Ascending aorta (tissue), 2 donors: ENCODE data around the gene TMEM266. TPM values are rescaled to one million over a fixed set of nuclear protein-coding genes. Genes with fewer than 3 reads are reported as not detected.

ENCODE experiments used
- DNase-seq, 2 donors: peaks; one replicate each; pipeline ENCODE4 v3.0.0-alpha.2; 2019; ENCODE audit warnings: low spot score in 2 of 2
- H3K27ac ChIP-seq, 2 donors: fragments of 200-600 bp; sonication (generic); one replicate each; pipeline ENCODE4 v1.5.1; 2016 to 2017; ENCODE audit warnings: mild to moderate bottlenecking in 1 of 2
- H3K27me3 ChIP-seq: fragments of 200-600 bp; sonication (generic); one replicate; pipeline ENCODE4 v1.5.1; 2017
- H3K36me3 ChIP-seq, 2 donors: fragments of 200-600 bp; sonication (generic); one replicate each; pipeline ENCODE4 v1.5.1; 2016
- H3K4me1 ChIP-seq, 2 donors: fragments of 200-600 bp; sonication (generic); one replicate each; pipeline ENCODE4 v1.5.1; 2016 to 2017; ENCODE audit warnings: mild to moderate bottlenecking in 1 of 2
- H3K4me3 ChIP-seq, 2 donors: fragments of 200-600 bp; sonication (generic); one replicate each; pipeline ENCODE4 v1.5.1; 2016 to 2017; ENCODE audit warnings: mild to moderate bottlenecking in 1 of 2
- H3K9me3 ChIP-seq, 2 donors: fragments of 200-600 bp; sonication (generic); one replicate each; pipeline ENCODE4 v1.5.1; 2016
- intact Hi-C: fragments of 100-400 bp; cut with DNase I; formaldehyde crosslinking; loops from one replicate; pipeline ENCODE4 v1.15.1; 2023
- total RNA-seq: library from RNA; depleted of rRNA; stranded (reverse); fragments of >200 nt; gene quantifications from one replicate; pipeline ENCODE4 v1.1.0, GENCODE V29; 2016
- TF ChIP-seq, protein P1 (sequence below), 3 experiments: fragments of 200-600 bp in 2 of 3; fragments of 450-650 bp in 1 of 3; sonication (generic) in 2 of 3; IDR thresholded peaks; one replicate each; pipeline ENCODE4 v1.5.1; 2016 to 2019; ENCODE audit warnings: antibody characterized with exemption in 3 of 3, mild to moderate bottlenecking in 1 of 3, moderate library complexity in 1 of 3

The TMEM266 gene
- total RNA-seq, 1 donor from 2014 or later = not detected

DNA sequence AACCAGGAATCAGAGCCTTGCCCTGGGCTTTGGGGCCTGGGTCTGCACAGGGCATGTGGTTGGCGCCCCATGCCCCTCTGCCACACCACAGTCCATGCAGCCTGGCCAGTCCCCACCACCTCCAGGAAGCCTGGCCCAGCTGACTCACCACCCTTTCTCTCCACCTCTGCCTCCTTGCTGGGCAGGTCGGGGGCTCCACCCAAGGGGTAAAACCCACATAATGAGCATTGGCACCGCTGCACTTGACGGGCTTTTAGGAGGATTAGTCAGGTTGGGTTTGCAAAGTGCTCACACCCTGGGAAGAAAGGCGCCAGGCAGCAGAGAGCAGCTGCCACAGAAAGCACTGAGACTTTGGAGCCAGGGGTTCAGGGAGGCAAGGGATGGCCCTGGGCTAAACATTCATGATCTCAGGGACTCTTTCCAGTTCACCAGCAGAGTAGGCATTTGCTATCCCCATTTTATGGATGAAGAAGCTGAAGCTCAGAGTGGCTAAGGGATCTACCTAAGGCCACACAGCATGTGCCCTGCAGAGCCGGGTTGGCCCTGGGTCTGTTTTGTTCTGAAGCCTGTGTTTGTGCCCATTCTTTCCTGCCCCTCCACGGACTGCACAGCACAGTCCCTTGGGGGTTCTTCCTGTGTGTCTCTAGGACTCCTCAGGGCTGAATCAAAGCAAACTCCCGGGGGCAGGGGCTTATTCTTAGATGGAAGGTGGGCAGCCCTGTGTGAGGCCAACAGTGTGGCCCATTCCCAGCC, 138.1 kb downstream of the TMEM266 start:
- no peak overlapping the region for H3K4me3 ChIP-seq
- no peak for DNase-seq
- intact Hi-C loops = no loop called here
- no peaks in the 10 kb centered on the region for H3K9me3 ChIP-seq
- TF ChIP-seq, protein P1, sequence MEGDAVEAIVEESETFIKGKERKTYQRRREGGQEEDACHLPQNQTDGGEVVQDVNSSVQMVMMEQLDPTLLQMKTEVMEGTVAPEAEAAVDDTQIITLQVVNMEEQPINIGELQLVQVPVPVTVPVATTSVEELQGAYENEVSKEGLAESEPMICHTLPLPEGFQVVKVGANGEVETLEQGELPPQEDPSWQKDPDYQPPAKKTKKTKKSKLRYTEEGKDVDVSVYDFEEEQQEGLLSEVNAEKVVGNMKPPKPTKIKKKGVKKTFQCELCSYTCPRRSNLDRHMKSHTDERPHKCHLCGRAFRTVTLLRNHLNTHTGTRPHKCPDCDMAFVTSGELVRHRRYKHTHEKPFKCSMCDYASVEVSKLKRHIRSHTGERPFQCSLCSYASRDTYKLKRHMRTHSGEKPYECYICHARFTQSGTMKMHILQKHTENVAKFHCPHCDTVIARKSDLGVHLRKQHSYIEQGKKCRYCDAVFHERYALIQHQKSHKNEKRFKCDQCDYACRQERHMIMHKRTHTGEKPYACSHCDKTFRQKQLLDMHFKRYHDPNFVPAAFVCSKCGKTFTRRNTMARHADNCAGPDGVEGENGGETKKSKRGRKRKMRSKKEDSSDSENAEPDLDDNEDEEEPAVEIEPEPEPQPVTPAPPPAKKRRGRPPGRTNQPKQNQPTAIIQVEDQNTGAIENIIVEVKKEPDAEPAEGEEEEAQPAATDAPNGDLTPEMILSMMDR (IDR thresholded peaks at IDR 0.05) = no peak
- no peaks in the 10 kb centered on the region for H3K36me3 ChIP-seq
- peak overlapping the region; percentile 76 to 77 for H3K27ac ChIP-seq
- peaks cover 15 to 30% of the 10 kb centered on the region in 2 donors for H3K4me1 ChIP-seq
- H3K27me3 ChIP-seq = no peaks in the 10 kb centered on the region

DNA sequence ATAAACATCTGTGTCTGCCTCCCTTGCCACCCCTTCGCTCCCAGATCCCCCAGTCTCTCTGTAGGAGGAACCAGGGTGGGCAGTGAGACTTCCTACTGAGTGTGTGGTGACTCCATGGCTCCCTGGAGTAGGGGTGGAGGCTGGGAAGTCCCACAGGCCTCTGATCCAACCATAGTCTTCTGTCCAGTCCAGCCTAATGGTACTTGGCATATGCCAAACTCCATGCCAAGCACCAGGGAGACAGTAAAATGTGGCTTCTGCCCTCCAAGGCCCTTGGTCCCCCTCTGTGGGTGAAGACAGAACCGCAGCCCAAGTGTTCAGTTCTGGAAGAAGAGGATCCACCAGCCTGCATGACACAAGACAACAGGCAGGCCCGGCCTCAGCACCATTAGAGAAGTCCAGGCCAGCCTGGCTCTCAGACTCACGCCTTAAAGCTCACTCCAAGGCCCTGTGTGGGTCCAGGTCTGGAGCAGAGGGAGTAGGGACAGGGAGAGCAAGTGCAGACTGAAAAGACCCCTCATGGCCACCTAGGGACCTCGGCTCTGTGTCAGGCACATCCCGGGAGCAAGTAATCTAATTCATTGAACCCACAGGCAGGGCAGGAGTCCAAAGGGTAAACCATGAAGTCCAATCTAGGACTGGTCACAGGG, 138.8 kb downstream of the TMEM266 start:
- intact Hi-C loops = no loop called here
- peaks cover 15 to 30% of the 10 kb centered on the region in 2 donors for H3K4me1 ChIP-seq
- no peak for DNase-seq
- H3K27ac ChIP-seq = peak overlapping the region; percentile 76 to 77
- TF ChIP-seq, protein P1 (IDR thresholded peaks at IDR 0.05) = no peak
- no peaks in the 10 kb centered on the region for H3K27me3 ChIP-seq
- H3K36me3 ChIP-seq = no peaks in the 10 kb centered on the region
- no peak overlapping the region for H3K4me3 ChIP-seq
- H3K9me3 ChIP-seq = no peaks in the 10 kb centered on the region

- peaks cover 0 to under 1% of the 10 kb centered on the region in 2 donors for H3K36me3 ChIP-seq
- H3K9me3 ChIP-seq = no peaks in the 10 kb centered on the region
- intact Hi-C loops = no loop called here
- TF ChIP-seq, protein P1 (IDR thresholded peaks at IDR 0.05) = no peak
- peak in 1 of 2 donors; percentile 89 for DNase-seq
- peak overlapping the region in 1 of 2 donors; percentile 7 for H3K4me3 ChIP-seq
- peak overlapping the region; percentile 76 to 77 for H3K27ac ChIP-seq
- no peaks in the 10 kb centered on the region for H3K27me3 ChIP-seq
- peaks cover 15 to 30% of the 10 kb centered on the region in 2 donors for H3K4me1 ChIP-seq
Observed at GRCh38 chr15:76199106-76200082, 139.6 kb downstream of the TMEM266 start.

DNA sequence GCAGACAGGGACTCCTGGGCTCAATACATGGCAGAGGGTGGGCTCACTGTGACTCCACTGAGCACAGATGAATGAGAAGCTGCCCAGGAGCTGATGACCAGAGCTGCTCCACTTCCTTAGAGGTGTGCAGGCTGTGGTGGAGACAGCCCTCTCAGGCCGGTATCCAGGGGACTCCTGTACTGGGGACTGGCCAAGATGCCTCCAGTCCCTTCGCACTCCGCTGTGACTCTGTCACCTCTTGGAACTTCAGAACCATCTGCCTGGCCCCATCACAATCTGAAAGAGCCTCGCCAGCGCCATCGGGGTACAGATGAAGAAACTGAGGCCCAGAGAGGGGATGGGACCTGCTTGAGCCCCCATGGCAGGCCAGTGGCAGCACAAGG, 140.3 kb downstream of the TMEM266 start:
- Histone ChIP-seq H3K27ac (peak overlapping the region; percentile 76 to 77), H3K27me3 (no peaks in the 10 kb centered on the region), H3K9me3 (no peaks in the 10 kb centered on the region), H3K4me1 (peaks cover 15 to 30% of the 10 kb centered on the region in 2 donors), H3K36me3 (peaks cover 0 to 2% of the 10 kb centered on the region in 2 donors), H3K4me3 (no peak overlapping the region)
- no peak for DNase-seq
- TF ChIP-seq, protein P1 (IDR thresholded peaks at IDR 0.05) = no peak
- intact Hi-C loops = no loop called here

DNA sequence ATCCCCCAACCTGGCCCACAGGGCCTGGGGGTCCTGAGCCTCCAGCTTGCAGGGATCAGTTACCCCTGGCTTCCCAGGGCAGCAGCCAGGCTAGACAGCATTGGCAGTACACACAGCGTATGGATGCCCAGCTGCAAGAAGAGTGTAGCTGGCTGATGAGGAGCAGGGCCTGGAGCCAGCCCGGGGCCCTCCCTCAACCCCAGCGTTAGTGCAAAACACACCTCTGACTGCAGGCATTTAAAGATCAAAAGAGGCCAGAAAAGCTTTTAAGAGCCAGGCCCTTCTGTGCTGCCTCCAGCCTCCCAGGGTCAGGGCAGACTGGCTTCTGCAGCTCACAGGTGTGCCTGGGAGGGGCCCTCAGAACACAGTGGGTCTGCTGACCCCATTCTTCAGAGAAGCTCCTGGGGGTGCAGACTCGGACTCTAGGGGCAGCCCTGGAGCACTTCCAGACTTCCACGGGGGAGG, 140.9 kb downstream of the TMEM266 start:
- DNase-seq = no peak
- Histone ChIP-seq H3K27ac (no peak overlapping the region), H3K9me3 (no peaks in the 10 kb centered on the region), H3K27me3 (no peaks in the 10 kb centered on the region), H3K4me3 (no peak overlapping the region), H3K36me3 (peaks cover 0 to 2% of the 10 kb centered on the region in 2 donors), H3K4me1 (peaks cover 15 to 30% of the 10 kb centered on the region in 2 donors)
- intact Hi-C loops = no loop called here
- TF ChIP-seq, protein P1 (IDR thresholded peaks at IDR 0.05) = no peak
